CD4-positive, alpha-beta memory T cell (primary cell): ENCODE data around the gene ERBB4. TPM values are rescaled to one million over a fixed set of nuclear protein-coding genes. Genes with fewer than 3 reads are reported as not detected.

ENCODE experiments used
- CTCF ChIA-PET: fragments of 350-600 bp; sonication (Branson Sonifier 250); formaldehyde crosslinking; loops from one replicate; lab custom pipeline; 2021; ENCODE audit warnings: inconsistent platforms; ENCODE audit not compliant: partially characterized antibody; lab: Charles Lee
- POLR2A ChIA-PET: fragments of 350-600 bp; sonication (Branson Sonifier 250); formaldehyde crosslinking; loops from one replicate; lab custom pipeline; 2021; ENCODE audit not compliant: partially characterized antibody; lab: Charles Lee
- DNase-seq, 5 donors: peaks; one replicate each; pipeline versions ENCODE4 v3.0.0 to v3.0.0-alpha.2; 2020 to 2022; ENCODE audit warnings: mixed read lengths in 1 of 5
- H3K27ac ChIP-seq: one replicate; pipeline ENCODE4 v1.7.0; 2013; ENCODE audit warnings: low read depth, low read length
- H3K27me3 ChIP-seq: 2 replicates; pipeline ENCODE4 v1.7.0; 2013; ENCODE audit warnings: mild to moderate bottlenecking, low read length, moderate library complexity; ENCODE audit not compliant: insufficient read depth
- H3K36me3 ChIP-seq: 2 replicates; pipeline ENCODE4 v1.7.0; 2013; ENCODE audit warnings: mild to moderate bottlenecking, low read length, moderate library complexity; ENCODE audit not compliant: insufficient read depth
- H3K4me1 ChIP-seq: 2 replicates; pipeline ENCODE4 v1.7.0; 2013; ENCODE audit warnings: mild to moderate bottlenecking, low read length, moderate library complexity; ENCODE audit not compliant: insufficient read depth
- H3K4me3 ChIP-seq, 2 donors: one replicate each; pipeline ENCODE4 v1.7.0; 2013; ENCODE audit warnings: low read length in 2 of 2, mild to moderate bottlenecking in 1 of 2
- H3K9me3 ChIP-seq, 2 donors: one replicate each; pipeline ENCODE4 v1.7.0; 2013; ENCODE audit warnings: low read length in 2 of 2, control low read depth in 1 of 2; ENCODE audit not compliant: control insufficient read depth in 1 of 2
- H3K27ac Mint-ChIP-seq, 7 donors: one replicate each; pipeline ENCODE4 v1.8.0; 2020 to 2021; ENCODE audit warnings: mixed read lengths in 7 of 7, mild to moderate bottlenecking in 6 of 7, inconsistent platforms in 3 of 7, moderate library complexity in 3 of 7
- H3K27me3 Mint-ChIP-seq, 2 donors: one replicate each; pipeline ENCODE4 v1.8.0; 2020 to 2021; ENCODE audit warnings: mixed read lengths in 2 of 2
- H3K36me3 Mint-ChIP-seq, 2 donors: one replicate each; pipeline ENCODE4 v1.8.0; 2020 to 2021; ENCODE audit warnings: mixed read lengths in 2 of 2, inconsistent platforms in 1 of 2, mild to moderate bottlenecking in 1 of 2
- H3K4me1 Mint-ChIP-seq, 4 donors: one replicate each; pipeline ENCODE4 v1.8.0; 2020 to 2021; ENCODE audit warnings: mixed read lengths in 4 of 4, mild to moderate bottlenecking in 1 of 4
- H3K4me3 Mint-ChIP-seq, 8 donors: one replicate each; pipeline ENCODE4 v1.8.0; 2020 to 2021; ENCODE audit warnings: mixed read lengths in 8 of 8, mild to moderate bottlenecking in 7 of 8, moderate library complexity in 6 of 8, inconsistent platforms in 3 of 8
- H3K9me3 Mint-ChIP-seq, 8 donors: one replicate each; pipeline ENCODE4 v1.8.0; 2020 to 2021; ENCODE audit warnings: mixed read lengths in 8 of 8, mild to moderate bottlenecking in 5 of 8, inconsistent platforms in 3 of 8, moderate library complexity in 1 of 8
- intact Hi-C: fragments of 100-400 bp; cut with micrococcal nuclease; formaldehyde crosslinking; loops from one replicate; pipeline ENCODE4 v1.15.1; 2023
- polyA plus RNA-seq, 2 donors: library from polyadenylated mRNA; unstranded; fragments of 300-500 nt; fragmentation: Illumina TruSeq; gene quantifications; one replicate each; pipeline ENCODE4 v1.2.3, GENCODE V29; 2021
- total RNA-seq, 2 experiments: library from RNA; stranded (reverse); gene quantifications; one replicate each; pipeline ENCODE4 v1.2.3, GENCODE V29; 2021

Gene ERBB4
- total and polyA plus RNA-seq, 4 experiments from 2014 or later, result not detected

- Histone ChIP-seq H3K4me3 (no peak overlapping the region), H3K9me3 (no peaks in the 10 kb centered on the region), H3K27me3 (no peaks in the 10 kb centered on the region), H3K4me1 (no peaks in the 10 kb centered on the region), H3K27ac (no peak overlapping the region), H3K36me3 (no peaks in the 10 kb centered on the region)
- Mint-ChIP-seq H3K4me3 (no peak overlapping the region), H3K27me3 (no peaks in the 10 kb centered on the region), H3K27ac (no peak overlapping the region), H3K36me3 (no peaks in the 10 kb centered on the region), H3K9me3 (peaks cover 0 to 7% (median 2%) of the 10 kb centered on the region in 8 donors), H3K4me1 (no peaks in the 10 kb centered on the region)
- POLR2A ChIA-PET, result no interaction called here
- CTCF ChIA-PET, result no interaction called here
- no peak for DNase-seq
- intact Hi-C loops, result no loop called here
Measured at GRCh38 chr2:212133337-212133736, 405.3 kb downstream of the ERBB4 start.

GRCh38 chr2:212124598-212124997 lies 414.0 kb downstream of the ERBB4 start:
- Mint-ChIP-seq H3K4me1 (no peaks in the 10 kb centered on the region), H3K9me3 (peaks cover 0 to 13% (median 1%) of the 10 kb centered on the region in 8 donors)
- H3K4me3 ChIP-seq, result no peak overlapping the region

GRCh38 chr2:212119591-212119990 lies 419.0 kb downstream of the ERBB4 start:
- no peak for DNase-seq
- H3K36me3 Mint-ChIP-seq, result no peaks in the 10 kb centered on the region
- H3K27me3 Mint-ChIP-seq, result no peaks in the 10 kb centered on the region
- intact Hi-C loops, result no loop called here
- no peak overlapping the region for H3K27ac Mint-ChIP-seq
- H3K4me1 Mint-ChIP-seq, result no peaks in the 10 kb centered on the region
- H3K27ac ChIP-seq, result no peak overlapping the region
- ChIA-PET CTCF (no interaction called here), POLR2A (no interaction called here)
- no peaks in the 10 kb centered on the region for H3K36me3 ChIP-seq
- no peaks in the 10 kb centered on the region for H3K27me3 ChIP-seq
- no peak overlapping the region for H3K4me3 ChIP-seq
- H3K4me3 Mint-ChIP-seq, result no peak overlapping the region
- no peaks in the 10 kb centered on the region for H3K9me3 ChIP-seq
- peaks cover 0 to 5% (median 0%) of the 10 kb centered on the region in 8 donors for H3K9me3 Mint-ChIP-seq
- no peaks in the 10 kb centered on the region for H3K4me1 ChIP-seq

More at GRCh38 chr2:212124598-212124997, 414.0 kb downstream of the ERBB4 start:
- Mint-ChIP-seq H3K36me3 (no peaks in the 10 kb centered on the region), H3K4me3 (no peak overlapping the region), H3K27me3 (no peaks in the 10 kb centered on the region), H3K27ac (no peak overlapping the region)
- no peaks in the 10 kb centered on the region for H3K9me3 ChIP-seq
- no peak overlapping the region for H3K27ac ChIP-seq
- intact Hi-C loops, result no loop called here
- no peaks in the 10 kb centered on the region for H3K27me3 ChIP-seq
- DNase-seq, result no peak
- CTCF ChIA-PET, result no interaction called here
- POLR2A ChIA-PET, result no interaction called here
- H3K4me1 ChIP-seq, result no peaks in the 10 kb centered on the region
- no peaks in the 10 kb centered on the region for H3K36me3 ChIP-seq

GRCh38 chr2:212117926-212118325 lies 420.7 kb downstream of the ERBB4 start:
- no peak for DNase-seq
- no peaks in the 10 kb centered on the region for H3K27me3 Mint-ChIP-seq
- Histone ChIP-seq H3K9me3 (no peaks in the 10 kb centered on the region), H3K4me3 (no peak overlapping the region), H3K27me3 (no peaks in the 10 kb centered on the region), H3K27ac (no peak overlapping the region), H3K4me1 (no peaks in the 10 kb centered on the region), H3K36me3 (no peaks in the 10 kb centered on the region)
- ChIA-PET CTCF (no interaction called here), POLR2A (no interaction called here)
- H3K4me3 Mint-ChIP-seq, result no peak overlapping the region
- intact Hi-C loops, result no loop called here
- H3K4me1 Mint-ChIP-seq, result no peaks in the 10 kb centered on the region
- no peaks in the 10 kb centered on the region for H3K36me3 Mint-ChIP-seq
- H3K9me3 Mint-ChIP-seq, result peaks cover 0 to 3% (median 0%) of the 10 kb centered on the region in 8 donors
- no peak overlapping the region for H3K27ac Mint-ChIP-seq

- ChIA-PET CTCF (no interaction called here), POLR2A (no interaction called here)
- H3K27me3 Mint-ChIP-seq, result no peaks in the 10 kb centered on the region
- intact Hi-C loops, result no loop called here
- H3K4me1 Mint-ChIP-seq, result no peaks in the 10 kb centered on the region
- no peak overlapping the region for H3K27ac Mint-ChIP-seq
- Histone ChIP-seq H3K4me3 (no peak overlapping the region), H3K27ac (no peak overlapping the region), H3K27me3 (no peaks in the 10 kb centered on the region), H3K36me3 (no peaks in the 10 kb centered on the region), H3K9me3 (no peaks in the 10 kb centered on the region), H3K4me1 (no peaks in the 10 kb centered on the region)
- H3K36me3 Mint-ChIP-seq, result no peaks in the 10 kb centered on the region
- H3K4me3 Mint-ChIP-seq, result no peak overlapping the region
- H3K9me3 Mint-ChIP-seq, result peaks cover 0 to 7% (median 2%) of the 10 kb centered on the region in 8 donors
- no peak for DNase-seq
Measured at GRCh38 chr2:212114489-212114888, 424.1 kb downstream of the ERBB4 start.

- ChIA-PET CTCF (no interaction called here), POLR2A (no interaction called here)
- no peak overlapping the region for H3K4me3 Mint-ChIP-seq
- H3K36me3 ChIP-seq, result no peaks in the 10 kb centered on the region
- H3K27me3 ChIP-seq, result no peaks in the 10 kb centered on the region
- H3K27ac ChIP-seq, result no peak overlapping the region
- no peaks in the 10 kb centered on the region for H3K9me3 ChIP-seq
- DNase-seq, result no peak
- no peaks in the 10 kb centered on the region for H3K4me1 Mint-ChIP-seq
- H3K27ac Mint-ChIP-seq, result no peak overlapping the region
- no peaks in the 10 kb centered on the region for H3K4me1 ChIP-seq
- peaks cover 0 to 13% (median 6%) of the 10 kb centered on the region in 8 donors for H3K9me3 Mint-ChIP-seq
- H3K27me3 Mint-ChIP-seq, result no peaks in the 10 kb centered on the region
- no peak overlapping the region for H3K4me3 ChIP-seq
- intact Hi-C loops, result no loop called here
- no peaks in the 10 kb centered on the region for H3K36me3 Mint-ChIP-seq
Measured at GRCh38 chr2:212112401-212112800, 426.2 kb downstream of the ERBB4 start.

GRCh38 chr2:212109792-212110680 lies 428.6 kb downstream of the ERBB4 start:
- Mint-ChIP-seq H3K36me3 (no peaks in the 10 kb centered on the region), H3K27me3 (no peaks in the 10 kb centered on the region), H3K4me1 (no peaks in the 10 kb centered on the region), H3K4me3 (no peak overlapping the region), H3K9me3 (peaks cover 0 to 13% (median 9%) of the 10 kb centered on the region in 8 donors), H3K27ac (no peak overlapping the region)
- Histone ChIP-seq H3K36me3 (no peaks in the 10 kb centered on the region), H3K4me3 (no peak overlapping the region), H3K27me3 (no peaks in the 10 kb centered on the region), H3K9me3 (no peaks in the 10 kb centered on the region), H3K27ac (no peak overlapping the region), H3K4me1 (no peaks in the 10 kb centered on the region)
- intact Hi-C loops, result no loop called here
- CTCF ChIA-PET, result no interaction called here
- DNase-seq, result no peak
- POLR2A ChIA-PET, result no interaction called here
